Measurements from ENCODE around the gene BCAN. TPM values are rescaled to one million over a fixed set of nuclear protein-coding genes. Genes with fewer than 3 reads are reported as not detected.

The BCAN gene
- total RNA-seq, 1 experiment from 2014 or later = 1.2 TPM

DNA sequence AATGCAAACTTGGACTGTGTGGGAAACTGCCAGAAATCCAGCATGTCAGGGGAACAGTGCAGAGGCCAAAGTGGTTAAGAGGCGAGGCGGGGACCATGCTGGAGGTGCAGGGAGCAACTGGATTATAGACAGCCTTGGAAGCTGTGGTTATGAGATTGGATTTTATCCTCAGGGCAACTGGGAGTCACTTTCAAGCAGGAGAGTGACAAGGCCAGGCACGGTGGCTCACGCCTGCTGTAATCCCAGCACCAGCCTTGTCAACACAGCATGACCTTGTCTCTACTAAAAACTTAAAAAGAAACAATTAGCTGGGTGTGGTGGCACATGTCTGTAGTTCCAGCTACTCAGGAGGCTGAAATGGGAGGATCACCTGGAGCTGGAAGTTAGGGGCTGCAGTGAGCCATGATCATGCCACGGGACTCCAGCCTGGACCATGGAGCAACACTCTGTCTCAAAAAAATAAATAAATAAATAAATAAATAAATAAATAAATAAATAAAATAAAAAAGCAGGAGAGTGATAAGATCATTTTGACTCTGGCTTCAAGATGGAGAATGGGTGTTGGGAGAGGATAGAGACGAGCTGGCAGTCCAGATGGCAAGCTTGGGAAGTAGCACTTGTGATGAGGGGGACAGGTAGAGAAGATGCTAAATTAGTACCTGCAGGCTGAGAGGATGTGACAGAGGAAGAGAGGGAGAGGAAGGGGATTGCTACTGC, 19.2 kb upstream of the BCAN start:
- Histone ChIP-seq H3K9me3 (ENCODE audit: control insufficient read depth, low read depth, low read length) (no peaks in the 10 kb centered on the region), H2BK5ac (ENCODE audit: insufficient read length, low read length) (no peak overlapping the region), H4K5ac (ENCODE audit: insufficient read length, low read depth, low read length) (no peak overlapping the region), H2BK15ac (ENCODE audit: low read depth, low read length) (no peak overlapping the region), H3K27me3 (ENCODE audit: insufficient read depth, low read length) (peaks cover 27% of the 10 kb centered on the region), H3T11ph (ENCODE audit: low read length) (no peak overlapping the region), H4K20me1 (ENCODE audit: control insufficient read depth, insufficient read depth, insufficient read length) (no peaks in the 10 kb centered on the region), H3K23ac (ENCODE audit: insufficient read length, low read depth, low read length) (no peak overlapping the region), H3K4ac (ENCODE audit: low read depth, low read length) (no peak overlapping the region), H2AFZ (ENCODE audit: low read length) (no peak overlapping the region), H4K91ac (ENCODE audit: insufficient read length, low read depth, low read length) (no peak overlapping the region), H3K9ac (ENCODE audit: extremely low read depth, insufficient read length, low read length) (no peak overlapping the region), H3K79me2 (ENCODE audit: insufficient read depth, low read length) (no peaks in the 10 kb centered on the region), H3K27ac (ENCODE audit: insufficient read length, low read depth, low read length) (no peak overlapping the region), H3K14ac (ENCODE audit: insufficient read depth, low read length) (no peak overlapping the region), H3K18ac (ENCODE audit: insufficient read length, low read depth, low read length) (no peak overlapping the region), H3K4me1 (ENCODE audit: insufficient read depth, low read length) (no peaks in the 10 kb centered on the region; the same call in 1 of the 2 replicates), H3K4me2 (ENCODE audit: insufficient read depth, insufficient read length, low read length) (no peak overlapping the region), H3K79me1 (ENCODE audit: insufficient read depth, low read depth, low read length, poor library complexity, severe bottlenecking) (no peaks in the 10 kb centered on the region), H3K23me2 (ENCODE audit: insufficient read length, low read depth, low read length, poor library complexity, severe bottlenecking) (peaks cover 19% of the 10 kb centered on the region), H3K56ac (ENCODE audit: insufficient read length, low read depth, low read length) (no peak overlapping the region), H2BK20ac (ENCODE audit: low read depth, low read length, poor library complexity, severe bottlenecking) (no peak overlapping the region), H2BK120ac (ENCODE audit: low read depth, low read length, poor library complexity, severe bottlenecking) (no peak overlapping the region), H4K8ac (replicated peaks; ENCODE audit: insufficient read length, low read depth, low read length) (no peak overlapping the region), H2BK12ac (ENCODE audit: insufficient read length, low read depth, low read length) (no peak overlapping the region), H2AK5ac (ENCODE audit: insufficient read length, low read length) (no peak overlapping the region)
- no peak for DNase-seq
- H3K36me3 Mint-ChIP-seq (ENCODE audit: insufficient read depth in 1 of 3, low read depth in 3 of 3) = no peaks in the 10 kb centered on the region
- H3K4me3 Mint-ChIP-seq = peak overlapping the region in 1 of 2 experiments; percentile 57; a peak in 3 of 5 replicates
- peaks cover 14 to 17% of the 10 kb centered on the region in 2 experiments for H3K4me1 Mint-ChIP-seq
- no peaks in the 10 kb centered on the region; a peak in 1 of 5 replicates for H3K9me3 Mint-ChIP-seq
- H3K27me3 Mint-ChIP-seq (ENCODE audit: low read depth) = peaks cover 87% of the 10 kb centered on the region
- no CpG with 5 or more reads among the region's 6 CpGs for WGBS (ENCODE audit: extremely low coverage, insufficient read length, low lambda C conversion rate)
- TF ChIP-seq CTCF (conservative IDR thresholded peaks at IDR 0.05) = no peak
- no peak overlapping the region; a peak in 1 of 7 replicates for H3K27ac Mint-ChIP-seq
